ENCODE results near the gene ZCCHC2. TPM values are rescaled to one million over a fixed set of nuclear protein-coding genes. Genes with fewer than 3 reads are reported as not detected.
A peak's percentile ranks its signal among the peaks of the same experiment; 100 is the strongest.

Gene ZCCHC2
- total RNA-seq, 4 donors from 2014 or later: 35.6 to 54.5 (median 37.2) TPM

DNA sequence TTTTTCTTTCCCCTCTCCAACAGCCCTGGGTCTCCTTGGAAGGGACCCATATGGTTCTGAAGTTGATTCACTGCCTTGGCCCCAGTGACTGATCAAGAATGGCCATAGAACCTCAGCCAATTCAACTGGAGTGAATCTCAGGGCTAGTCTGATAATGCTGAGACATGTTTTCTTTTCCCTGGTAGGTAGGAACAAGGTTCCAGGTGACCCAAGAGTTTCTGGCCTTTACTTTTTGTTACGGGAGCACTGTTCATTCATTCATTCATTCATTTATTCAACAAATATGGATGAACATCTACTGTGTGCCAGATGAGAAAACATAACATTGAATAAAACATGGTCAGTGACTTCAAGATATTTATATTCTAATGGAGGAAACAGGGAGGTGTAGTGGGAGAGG lies 3.1 kb upstream of the ZCCHC2 start:
- Histone ChIP-seq H3K27ac (no peak overlapping the region), H3K27me3 (no peaks in the 10 kb centered on the region), H3K9me3 (peaks cover 0 to under 1% (median 0%) of the 10 kb centered on the region in 4 donors), H3K4me3 (no peak overlapping the region), H3K36me3 (no peaks in the 10 kb centered on the region), H3K4me1 (peaks cover 0 to 7% (median 2%) of the 10 kb centered on the region in 4 donors)
- TF ChIP-seq, protein P1, sequence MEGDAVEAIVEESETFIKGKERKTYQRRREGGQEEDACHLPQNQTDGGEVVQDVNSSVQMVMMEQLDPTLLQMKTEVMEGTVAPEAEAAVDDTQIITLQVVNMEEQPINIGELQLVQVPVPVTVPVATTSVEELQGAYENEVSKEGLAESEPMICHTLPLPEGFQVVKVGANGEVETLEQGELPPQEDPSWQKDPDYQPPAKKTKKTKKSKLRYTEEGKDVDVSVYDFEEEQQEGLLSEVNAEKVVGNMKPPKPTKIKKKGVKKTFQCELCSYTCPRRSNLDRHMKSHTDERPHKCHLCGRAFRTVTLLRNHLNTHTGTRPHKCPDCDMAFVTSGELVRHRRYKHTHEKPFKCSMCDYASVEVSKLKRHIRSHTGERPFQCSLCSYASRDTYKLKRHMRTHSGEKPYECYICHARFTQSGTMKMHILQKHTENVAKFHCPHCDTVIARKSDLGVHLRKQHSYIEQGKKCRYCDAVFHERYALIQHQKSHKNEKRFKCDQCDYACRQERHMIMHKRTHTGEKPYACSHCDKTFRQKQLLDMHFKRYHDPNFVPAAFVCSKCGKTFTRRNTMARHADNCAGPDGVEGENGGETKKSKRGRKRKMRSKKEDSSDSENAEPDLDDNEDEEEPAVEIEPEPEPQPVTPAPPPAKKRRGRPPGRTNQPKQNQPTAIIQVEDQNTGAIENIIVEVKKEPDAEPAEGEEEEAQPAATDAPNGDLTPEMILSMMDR (IDR thresholded peaks at IDR 0.05): no peak
- TF ChIP-seq POLR2A (IDR thresholded peaks at IDR 0.05): no peak
- no peak for DNase-seq

DNA sequence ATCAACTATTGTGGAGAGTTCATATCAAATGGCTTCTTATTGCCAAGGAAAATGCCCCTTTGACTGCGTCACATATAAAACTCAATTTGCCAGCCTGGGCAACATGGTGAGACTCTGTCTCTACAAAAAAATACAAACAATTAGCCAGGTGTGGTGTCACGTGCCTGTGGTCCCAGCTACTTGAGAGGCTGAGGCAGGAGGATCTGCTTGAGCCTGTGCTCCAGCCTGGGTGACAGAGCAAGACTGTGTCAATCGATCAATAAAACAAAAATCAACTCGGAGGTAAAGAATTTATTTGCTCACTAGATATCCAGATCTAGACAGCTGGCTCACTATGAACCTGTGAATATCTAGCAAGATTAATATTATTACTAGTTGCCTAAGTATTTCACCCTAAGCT lies 1.7 kb upstream of the ZCCHC2 start:
- TF ChIP-seq POLR2A (IDR thresholded peaks at IDR 0.05): no peak
- TF ChIP-seq, protein P1 (IDR thresholded peaks at IDR 0.05): no peak
- Histone ChIP-seq H3K4me1 (peaks cover 0 to 14% (median 4%) of the 10 kb centered on the region in 4 donors), H3K9me3 (no peaks in the 10 kb centered on the region), H3K27ac (no peak overlapping the region), H3K4me3 (peak overlapping the region in 1 of 4 donors; percentile 89), H3K27me3 (no peaks in the 10 kb centered on the region), H3K36me3 (no peaks in the 10 kb centered on the region)
- DNase-seq: no peak

DNA sequence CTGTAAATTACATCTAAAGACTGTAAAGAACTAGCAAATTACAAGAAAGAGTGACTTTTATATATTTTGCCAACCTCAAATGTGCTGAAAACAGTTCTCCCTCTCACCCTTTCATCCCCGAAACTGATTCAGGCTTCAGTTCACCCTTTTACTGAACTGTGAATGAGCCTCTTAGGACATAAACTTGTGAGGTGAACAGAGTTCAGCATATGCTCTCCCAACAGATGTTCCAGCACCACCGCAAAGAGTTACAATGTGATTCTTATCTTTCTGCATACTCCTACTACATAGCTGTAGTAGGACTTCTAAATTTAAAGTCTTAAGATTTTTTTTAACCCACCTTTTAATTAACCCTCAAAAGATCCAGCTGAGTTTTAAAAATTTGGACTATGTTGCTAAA lies 1.2 kb upstream of the ZCCHC2 start:
- Histone ChIP-seq H3K36me3 (no peaks in the 10 kb centered on the region), H3K9me3 (no peaks in the 10 kb centered on the region), H3K4me1 (peaks cover 0 to 14% (median 4%) of the 10 kb centered on the region in 4 donors), H3K27ac (no peak overlapping the region), H3K27me3 (no peaks in the 10 kb centered on the region), H3K4me3 (peak overlapping the region in 2 of 4 donors; percentile 85 to 89)
- TF ChIP-seq, protein P1 (IDR thresholded peaks at IDR 0.05): no peak
- TF ChIP-seq POLR2A (IDR thresholded peaks at IDR 0.05): no peak
- no peak for DNase-seq

DNA sequence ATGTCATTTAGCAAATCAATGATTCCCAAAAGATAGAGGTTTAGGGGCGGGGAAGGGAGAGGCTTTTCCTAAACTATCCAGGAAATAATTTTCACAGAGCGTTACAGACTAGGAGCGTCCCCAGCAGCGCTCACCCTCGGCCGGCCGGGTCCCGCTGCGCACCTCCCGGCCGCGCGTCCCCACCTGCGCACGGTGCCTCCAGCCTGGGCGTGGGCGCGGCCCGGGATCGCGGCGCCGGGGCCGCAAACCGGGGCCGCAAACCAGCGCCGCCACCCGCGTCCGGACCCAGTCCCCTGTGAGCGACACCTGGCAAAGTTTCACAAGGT lies 684 bp upstream of the ZCCHC2 start:
- no peaks in the 10 kb centered on the region for H3K27me3 ChIP-seq
- no peaks in the 10 kb centered on the region for H3K36me3 ChIP-seq
- peak overlapping the region; percentile 76 to 89 (median 85) for H3K4me3 ChIP-seq
- TF ChIP-seq POLR2A (IDR thresholded peaks at IDR 0.05): no peak
- TF ChIP-seq, protein P1 (IDR thresholded peaks at IDR 0.05): peak in 1 of 6 experiments; percentile 6
- no peaks in the 10 kb centered on the region for H3K9me3 ChIP-seq
- DNase-seq: no peak
- peak overlapping the region; percentile 95 to 100 (median 96) for H3K27ac ChIP-seq
- H3K4me1 ChIP-seq: peaks cover 0 to 16% (median 5%) of the 10 kb centered on the region in 4 donors

DNA sequence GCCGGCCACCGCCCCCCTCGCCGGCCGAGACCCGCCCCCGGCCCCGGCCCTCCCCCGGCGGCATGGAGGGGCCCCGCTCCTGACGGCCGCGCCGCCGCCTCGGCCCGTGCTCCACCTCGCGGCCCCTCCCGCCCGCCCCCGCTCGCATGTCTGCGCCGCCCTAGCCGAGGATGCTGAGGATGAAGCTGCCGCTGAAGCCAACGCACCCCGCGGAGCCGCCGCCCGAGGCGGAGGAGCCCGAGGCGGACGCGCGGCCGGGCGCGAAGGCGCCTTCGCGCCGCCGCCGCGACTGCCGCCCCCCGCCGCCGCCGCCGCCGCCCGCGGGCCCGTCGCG lies 397 bp downstream of the ZCCHC2 start:
- Histone ChIP-seq H3K9me3 (no peaks in the 10 kb centered on the region), H3K4me1 (peaks cover 0 to 27% (median 8%) of the 10 kb centered on the region in 4 donors), H3K4me3 (peak overlapping the region; percentile 76 to 89 (median 85)), H3K27ac (peak overlapping the region; percentile 95 to 100 (median 96)), H3K27me3 (no peaks in the 10 kb centered on the region), H3K36me3 (no peaks in the 10 kb centered on the region)
- no peak for DNase-seq
- no peak for TF ChIP-seq POLR2A (IDR thresholded peaks at IDR 0.05)
- TF ChIP-seq, protein P1 (IDR thresholded peaks at IDR 0.05): no peak

Data from Peyer's patch (tissue), 4 donors.